GM19035 (cell line): ENCODE results near the gene PIGQ.

ENCODE experiments used
- ATAC-seq: cut with Tn5 transposase; IDR thresholded peaks from one replicate; pipeline ENCODE4 v1.9.1; 2021; ENCODE audit not compliant: unreplicated experiment

Gene PIGQ

GRCh38 chr16:625977-626765 is 56.4 kb downstream of the PIGQ start:
- ATAC-seq, result no peak

GRCh38 chr16:626787-627453 is 57.2 kb downstream of the PIGQ start:
- no peak for ATAC-seq

GRCh38 chr16:627454-628239 is 57.9 kb downstream of the PIGQ start:
- ATAC-seq, result no peak

- ATAC-seq, result no peak
Measured at GRCh38 chr16:628321-629061, 58.7 kb downstream of the PIGQ start.

GRCh38 chr16:629185-629832 is 59.5 kb downstream of the PIGQ start:
- no peak for ATAC-seq

GRCh38 chr16:629833-630248 is 60.1 kb downstream of the PIGQ start:
- ATAC-seq, result no peak

- ATAC-seq, result no peak
Measured at GRCh38 chr16:630249-630814, 60.6 kb downstream of the PIGQ start.

- no peak for ATAC-seq
Measured at GRCh38 chr16:630815-631405, 61.1 kb downstream of the PIGQ start, which contains the start of gene WFIKKN1. Gene WFIKKN1 (plus strand): TSS chr16:630985. CDS start chr16:631254, 269 bp downstream.

- no peak for ATAC-seq
Measured at GRCh38 chr16:631808-632358, 62.1 kb downstream of the PIGQ start.

GRCh38 chr16:632486-633335 is 62.9 kb downstream of the PIGQ start:
- ATAC-seq, result no peak

GRCh38 chr16:633336-634050 is 63.7 kb downstream of the PIGQ start:
- ATAC-seq, result no peak
